IMR-90 (cell line): ENCODE data around the gene HMCN1. TPM values are rescaled to one million over a fixed set of nuclear protein-coding genes. Genes with fewer than 3 reads are reported as not detected.
A peak's percentile ranks its signal among the peaks of the same experiment; 100 is the strongest.

Source experiments
- ATAC-seq: fragments of 200-7000 bp; cut with Tn5 transposase; 2 replicates; pipeline ENCODE4 v1.9.1; 2020; ENCODE audit warnings: low read depth, mild to moderate bottlenecking, moderate library complexity
- BruUV-seq: library from RNA; stranded (reverse); fragments of 400-500 nt; replicated peaks from 2 replicates; lab custom pipeline; 2021; lab: Mats Ljungman, UMichigan
- CTCF ChIA-PET: fragments of 300-600 bp; formaldehyde crosslinking; extraction: SDS; loops from one replicate; lab custom pipeline; 2021; ENCODE audit warnings: antibody characterized with exemption; lab: Yijun Ruan, JAX
- POLR2A ChIA-PET: fragments of 300-600 bp; sonication (Branson Sonifier 250); formaldehyde crosslinking; loops from one replicate; lab custom pipeline; 2022; ENCODE audit warnings: antibody characterized with exemption; ENCODE audit not compliant: unreplicated experiment; lab: Charles Lee
- DNase-seq: peaks from one replicate; pipeline ENCODE4 v3.0.0; 2013
- H2AFZ ChIP-seq: replicated peaks from 2 replicates; pipeline ENCODE3; 2013; ENCODE audit warnings: low read length, mild to moderate bottlenecking; ENCODE audit not compliant: poor library complexity
- H2AK5ac ChIP-seq: 2 replicates; pipeline ENCODE4 v1.6.1; 2013; ENCODE audit warnings: low read depth, low read length, inconsistent platforms
- H2AK9ac ChIP-seq: replicated peaks from 2 replicates; pipeline ENCODE3; 2013; ENCODE audit warnings: mild to moderate bottlenecking, low read depth, low read length, moderate library complexity; ENCODE audit not compliant: poor library complexity
- H2BK120ac ChIP-seq: 2 replicates; pipeline ENCODE4 v1.6.1; 2013; ENCODE audit warnings: low read depth, low read length, inconsistent platforms
- H2BK15ac ChIP-seq: 3 replicates; pipeline ENCODE4 v1.6.1; 2013; ENCODE audit warnings: low read depth, low read length, inconsistent platforms
- H2BK20ac ChIP-seq: 2 replicates; pipeline ENCODE4 v1.6.1; 2013; ENCODE audit warnings: low read depth, mild to moderate bottlenecking, inconsistent platforms, low read length, moderate library complexity
- H2BK5ac ChIP-seq: 2 replicates; pipeline ENCODE4 v1.6.1; 2013; ENCODE audit warnings: mild to moderate bottlenecking, low read depth, low read length, inconsistent platforms; ENCODE audit not compliant: poor library complexity, severe bottlenecking
- H3K14ac ChIP-seq: replicated peaks from 2 replicates; pipeline ENCODE4 v1.6.1; 2013; ENCODE audit warnings: low read depth, low read length, inconsistent platforms
- H3K18ac ChIP-seq: 2 replicates; pipeline ENCODE4 v1.6.1; 2013; ENCODE audit warnings: low read depth, low read length, control low read depth
- H3K23ac ChIP-seq: 2 replicates; pipeline ENCODE4 v1.6.1; 2013; ENCODE audit warnings: low read depth, low read length, inconsistent platforms
- H3K27ac ChIP-seq: 2 replicates; pipeline ENCODE4 v1.5.1; 2013; ENCODE audit warnings: mild to moderate bottlenecking, control low read depth, low read length; ENCODE audit not compliant: insufficient read depth
- H3K27me3 ChIP-seq: 2 replicates; pipeline ENCODE4 v1.6.1; 2013; ENCODE audit warnings: low read length; ENCODE audit not compliant: control insufficient read depth, insufficient read depth
- H3K36me3 ChIP-seq: 2 replicates; pipeline ENCODE4 v1.6.1; 2013; ENCODE audit warnings: low read length, mixed read lengths; ENCODE audit not compliant: control insufficient read depth, insufficient read depth
- H3K4ac ChIP-seq: 2 replicates; pipeline ENCODE4 v1.6.1; 2013; ENCODE audit warnings: low read depth, low read length, inconsistent platforms
- H3K4me1 ChIP-seq: 2 replicates; pipeline ENCODE4 v1.6.1; 2013; ENCODE audit warnings: low read length, mixed read lengths; ENCODE audit not compliant: control insufficient read depth, insufficient read depth
- H3K4me2 ChIP-seq: 2 replicates; pipeline ENCODE4 v1.6.1; 2013; ENCODE audit warnings: low read depth, mild to moderate bottlenecking, control low read depth, low read length, moderate library complexity
- H3K4me3 ChIP-seq: 2 replicates; pipeline ENCODE4 v1.5.1; 2013; ENCODE audit warnings: low read depth, mild to moderate bottlenecking, control low read depth, low read length, moderate library complexity; ENCODE audit not compliant: insufficient read depth
- H3K56ac ChIP-seq: 2 replicates; pipeline ENCODE4 v1.6.1; 2013; ENCODE audit warnings: low read length, inconsistent platforms; ENCODE audit not compliant: insufficient read depth; ENCODE audit errors: extremely low read depth
- H3K79me1 ChIP-seq, 2 experiments: 2 replicates each; pipeline ENCODE4 v1.6.1; 2013; ENCODE audit warnings: low read length in 2 of 2, inconsistent platforms in 1 of 2, low read depth in 1 of 2
- H3K9ac ChIP-seq: 2 replicates; pipeline ENCODE4 v1.6.1; 2013; ENCODE audit warnings: low read depth, low read length, control low read depth
- H3K9me1 ChIP-seq: 2 replicates; pipeline ENCODE4 v1.6.1; 2013; ENCODE audit warnings: low read length, inconsistent platforms; ENCODE audit not compliant: insufficient read depth
- H3K9me3 ChIP-seq: 2 replicates; pipeline ENCODE4 v1.6.1; 2013; ENCODE audit warnings: low read length; ENCODE audit not compliant: control insufficient read depth, insufficient read depth
- H4K20me1 ChIP-seq: 2 replicates; pipeline ENCODE4 v1.6.1; 2013; ENCODE audit warnings: low read length, inconsistent platforms; ENCODE audit not compliant: insufficient read depth
- H4K5ac ChIP-seq: 2 replicates; pipeline ENCODE4 v1.6.1; 2013; ENCODE audit warnings: mild to moderate bottlenecking, low read depth, low read length, control low read depth
- H4K8ac ChIP-seq, 2 experiments: 2 replicates each; pipeline ENCODE4 v1.6.1; 2013; ENCODE audit warnings: low read depth in 2 of 2, low read length in 2 of 2, control low read depth in 1 of 2, inconsistent platforms in 1 of 2
- H4K91ac ChIP-seq: 2 replicates; pipeline ENCODE4 v1.6.1; 2013; ENCODE audit warnings: low read depth, low read length, inconsistent platforms; ENCODE audit not compliant: insufficient read depth
- MAFK ChIP-seq: IDR thresholded peaks from 2 replicates; pipeline ENCODE4 v1.6.1; 2012; ENCODE audit warnings: low read depth, low read length, improper control_type of control experiment
- SMC3 ChIP-seq: fragments of 150-350 bp; IDR thresholded peaks from 2 replicates; pipeline ENCODE4 v1.6.1; 2016; ENCODE audit warnings: low read depth, mild to moderate bottlenecking, antibody characterized with exemption, low read length, moderate library complexity
- WGBS, 2 experiments: methylation state at CpG; one replicate each; pipeline versions ENCODE4 v1.1.5 to v1.1.7; 2013; ENCODE audit warnings: missing lambda C conversion rate in 2 of 2; ENCODE audit not compliant: insufficient read length in 1 of 2; ENCODE audit errors: extremely low coverage in 2 of 2; 5-methylcytosine and 5-hydroxymethylcytosine counted together
- dilution Hi-C: fragments of 300-500 bp; cut with HindIII; formaldehyde crosslinking; loops from one replicate; pipeline ENCODE4 v1.14.3; 2018; ENCODE audit warnings: low sequenced_read_pairs; ENCODE audit not compliant: unreplicated experiment
- in situ Hi-C: fragments of 300-500 bp; cut with MboI; formaldehyde crosslinking; loops from 3 replicates; pipeline ENCODE4 v1.14.3; 2019; ENCODE audit warnings: low sequenced_read_pairs, inconsistent platforms, mixed read lengths
- intact Hi-C: fragments of 100-400 bp; cut with micrococcal nuclease; formaldehyde crosslinking; loops from 2 replicates; pipeline ENCODE4 v1.10.0; 2022
- polyA plus RNA-seq, 3 experiments: library from polyadenylated mRNA; depleted of rRNA; stranded (reverse); fragments of >200 nt; gene quantifications; 2 replicates each; pipeline ENCODE4 v1.2.3, GENCODE V29; 2012; ENCODE audit warnings: low replicate concordance in 1 of 3
- total RNA-seq: library from RNA; depleted of rRNA; stranded (reverse); fragments of >200 nt; gene quantifications from 2 replicates; pipeline ENCODE4 v1.2.3, GENCODE V29; 2012

HMCN1 gene
- total and polyA plus RNA-seq, 2 of the 4 experiments (the other 2 are of a cell fraction): 6.1 to 11.7 TPM

DNA sequence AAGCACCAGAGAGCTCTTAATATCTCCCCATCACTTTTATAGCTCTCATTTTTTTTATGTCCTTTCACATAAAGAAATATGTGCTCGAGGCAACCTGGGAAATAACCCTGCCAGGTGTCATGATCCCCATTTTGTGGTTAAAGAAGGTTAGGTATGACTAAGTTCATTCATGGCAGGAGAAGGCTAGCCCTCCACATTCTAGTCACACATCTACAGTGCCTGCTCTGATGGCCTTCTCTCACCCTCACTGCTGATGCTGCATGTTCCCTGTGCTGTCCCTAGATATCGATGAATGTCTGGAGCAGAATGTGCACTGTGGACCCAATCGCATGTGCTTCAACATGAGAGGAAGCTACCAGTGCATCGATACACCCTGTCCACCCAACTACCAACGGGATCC, 453.4 kb downstream of the HMCN1 start:
- no peaks in the 10 kb centered on the region for H3K36me3 ChIP-seq
- H3K18ac ChIP-seq: peak overlapping the region; percentile 91; the same call in 1 of the 2 replicates
- H3K4me1 ChIP-seq: peaks cover 20% of the 10 kb centered on the region
- dilution Hi-C loops (no loop called here), intact Hi-C loops (no loop called here), in situ Hi-C loops (no loop called here)
- H3K9me3 ChIP-seq: no peaks in the 10 kb centered on the region
- H3K27me3 ChIP-seq: no peaks in the 10 kb centered on the region
- CTCF ChIA-PET: interaction anchor here (0.7 to 1.0 kb wide), 2 partner anchors 12 to 32 kb away, joined by 3 to 5 read pairs; no protein-coding TSS in a partner anchor
- TF ChIP-seq MAFK (peak; percentile 35; the same call in 1 of the 2 replicates), SMC3 (no peak)
- DNase-seq: no peak
- H3K9me1 ChIP-seq: peaks cover 22% of the 10 kb centered on the region
- H4K20me1 ChIP-seq: no peaks in the 10 kb centered on the region
- H2AFZ ChIP-seq: peak overlapping the region; percentile 84
- H3K4me3 ChIP-seq: no peak overlapping the region
- H3K4ac ChIP-seq: peak overlapping the region; percentile 99
- peak overlapping the region; percentile 78; the same call in 1 of the 2 replicates for H3K27ac ChIP-seq
- peak overlapping the region; percentile 71 to 91 for H4K8ac ChIP-seq
- peak overlapping the region; percentile 47; the same call in 1 of the 2 replicates for H4K5ac ChIP-seq
- peak overlapping the region; percentile 31; the same call in 1 of the 2 replicates for H3K4me2 ChIP-seq
- H3K14ac ChIP-seq: peak overlapping the region; percentile 94
- peak overlapping the region; percentile 88; the same call in 2 of the 3 replicates for H2BK15ac ChIP-seq
- peak overlapping the region; percentile 82 for H3K23ac ChIP-seq
- POLR2A ChIA-PET: no interaction called here
- BruUV-seq: no TSS peak
- H3K79me1 ChIP-seq: peaks cover 0 to 3% of the 10 kb centered on the region in 2 experiments; a peak in 1 of 4 replicates
- H2BK5ac ChIP-seq: peak overlapping the region; percentile 97
- no peak for ATAC-seq
- WGBS, 2 experiments: 50% methylated on average over 2 of the region's 5 CpGs; no CpG with 5 or more reads in 1 of the 2 experiments
- peak overlapping the region; percentile 62 for H2AK9ac ChIP-seq
- H2BK20ac ChIP-seq: peak overlapping the region; percentile 98
- peak overlapping the region; percentile 72 for H3K56ac ChIP-seq
- peak overlapping the region; percentile 91 for H4K91ac ChIP-seq
- H2BK120ac ChIP-seq: peak overlapping the region; percentile 98
- peak overlapping the region; percentile 96 for H2AK5ac ChIP-seq
- H3K9ac ChIP-seq: no peak overlapping the region
